Keratinocyte (primary cell): ENCODE measurements around the gene RAPGEF1.

Experiments
- EZH2 ChIP-seq: IDR thresholded peaks from one replicate; pipeline ENCODE4 v1.6.1; 2012; ENCODE audit warnings: inconsistent platforms, mild to moderate bottlenecking, low read length, moderate library complexity
- TF ChIP-seq, protein P1 (sequence below), 3 experiments: IDR thresholded peaks in 1 of 3; conservative IDR thresholded peaks in 1 of 3; optimal IDR thresholded peaks in 1 of 3; 2 replicates in 2 of 3; 3 replicates in 1 of 3; pipeline versions ENCODE3 to v1.5.1; 2011; ENCODE audit warnings: low read length in 3 of 3, mild to moderate bottlenecking in 3 of 3, moderate library complexity in 2 of 3, control low read depth in 1 of 3, inconsistent platforms in 1 of 3; ENCODE audit not compliant: insufficient read depth in 2 of 3; ENCODE audit errors: extremely low read depth in 1 of 3

DNA sequence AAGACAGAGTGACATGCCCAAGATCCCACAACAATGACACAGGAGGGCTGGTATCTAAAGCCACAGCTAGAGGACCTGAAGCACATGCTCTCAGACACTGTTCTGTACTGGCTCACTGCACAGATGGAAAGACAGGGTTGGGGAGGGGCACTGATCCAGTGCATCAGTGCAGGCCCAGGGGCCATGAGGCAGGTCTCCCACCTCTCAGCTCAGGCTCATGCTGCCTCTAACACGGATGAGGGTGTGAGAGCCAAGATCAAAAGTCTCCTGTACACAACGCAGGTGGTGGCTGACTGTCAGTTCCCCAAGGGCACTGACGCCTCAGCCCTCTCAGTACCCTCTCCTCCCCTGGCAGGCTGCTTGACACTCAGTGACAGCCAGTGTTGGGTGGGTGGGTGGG is 10.9 kb downstream of the RAPGEF1 start:
- TF ChIP-seq, protein P1, sequence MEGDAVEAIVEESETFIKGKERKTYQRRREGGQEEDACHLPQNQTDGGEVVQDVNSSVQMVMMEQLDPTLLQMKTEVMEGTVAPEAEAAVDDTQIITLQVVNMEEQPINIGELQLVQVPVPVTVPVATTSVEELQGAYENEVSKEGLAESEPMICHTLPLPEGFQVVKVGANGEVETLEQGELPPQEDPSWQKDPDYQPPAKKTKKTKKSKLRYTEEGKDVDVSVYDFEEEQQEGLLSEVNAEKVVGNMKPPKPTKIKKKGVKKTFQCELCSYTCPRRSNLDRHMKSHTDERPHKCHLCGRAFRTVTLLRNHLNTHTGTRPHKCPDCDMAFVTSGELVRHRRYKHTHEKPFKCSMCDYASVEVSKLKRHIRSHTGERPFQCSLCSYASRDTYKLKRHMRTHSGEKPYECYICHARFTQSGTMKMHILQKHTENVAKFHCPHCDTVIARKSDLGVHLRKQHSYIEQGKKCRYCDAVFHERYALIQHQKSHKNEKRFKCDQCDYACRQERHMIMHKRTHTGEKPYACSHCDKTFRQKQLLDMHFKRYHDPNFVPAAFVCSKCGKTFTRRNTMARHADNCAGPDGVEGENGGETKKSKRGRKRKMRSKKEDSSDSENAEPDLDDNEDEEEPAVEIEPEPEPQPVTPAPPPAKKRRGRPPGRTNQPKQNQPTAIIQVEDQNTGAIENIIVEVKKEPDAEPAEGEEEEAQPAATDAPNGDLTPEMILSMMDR (optimal IDR thresholded peaks at IDR 0.05 in 1 of 3, IDR thresholded peaks at IDR 0.05 in 1 of 3, conservative IDR thresholded peaks at IDR 0.05 in 1 of 3; ENCODE audit: extremely low read depth in 1 of 3, insufficient read depth in 2 of 3, low read length in 3 of 3) = no peak
- TF ChIP-seq EZH2 = no peak
